Motor neuron (in vitro differentiated cells): ENCODE data around the gene ADCK1. TPM values are rescaled to one million over a fixed set of nuclear protein-coding genes. Genes with fewer than 3 reads are reported as not detected.

Experiments used
- ATAC-seq, 8 experiments: fragments of 200-7000 bp; cut with Tn5 transposase; replicated peaks in 6 of 8; 2 replicates each; pipeline ENCODE4 v1.8.0; 2021; ENCODE audit warnings: mild to moderate bottlenecking in 8 of 8, moderate library complexity in 8 of 8
- H3K27ac ChIP-seq, 2 donors: fragments of 250-450 bp; sonication (Bioruptor Pico); 2 replicates each; pipeline ENCODE4 v1.9.0; 2021; ENCODE audit warnings: antibody characterized with exemption in 2 of 2, mild to moderate bottlenecking in 2 of 2, moderate library complexity in 1 of 2
- H3K4me1 ChIP-seq, 2 donors: fragments of 250-450 bp; sonication (Bioruptor Pico); replicated peaks in 1 of 2; 2 replicates each; pipeline ENCODE4 v1.6.1; 2021; ENCODE audit warnings: antibody characterized with exemption in 2 of 2, mild to moderate bottlenecking in 2 of 2, moderate library complexity in 1 of 2
- H3K4me3 ChIP-seq, 5 donors: fragments of 250-450 bp; sonication (Bioruptor Pico); 2 replicates each; pipeline ENCODE4 v1.9.0; 2021; ENCODE audit warnings: antibody characterized with exemption in 5 of 5, mild to moderate bottlenecking in 5 of 5, moderate library complexity in 4 of 5
- WGBS, 10 experiments: fragments of 450-650 bp; shearing (Covaris generic); methylation state at CpG; one replicate each; pipeline ENCODE4 v1.0.0; 2022; 5-methylcytosine and 5-hydroxymethylcytosine counted together
- in situ Hi-C, 9 experiments: fragments of 400-800 bp; cut with MboI; loops; one replicate each; pipeline ENCODE4 v1.15.0; 2021; ENCODE audit warnings: low sequenced_read_pairs in 9 of 9, low pct_unique_long_range_greater_than_20kb in 2 of 9; ENCODE audit not compliant: unreplicated experiment in 9 of 9
- total RNA-seq, 8 experiments: library from RNA; unstranded; fragments of 300-600 nt; gene quantifications; 2 replicates each; pipeline versions ENCODE4 v1.2.3 to v1.2.4, GENCODE V29; 2022

Gene ADCK1
- total RNA-seq, 8 experiments from 2014 or later, result 4.1 to 13.1 (median 5.3) TPM

DNA sequence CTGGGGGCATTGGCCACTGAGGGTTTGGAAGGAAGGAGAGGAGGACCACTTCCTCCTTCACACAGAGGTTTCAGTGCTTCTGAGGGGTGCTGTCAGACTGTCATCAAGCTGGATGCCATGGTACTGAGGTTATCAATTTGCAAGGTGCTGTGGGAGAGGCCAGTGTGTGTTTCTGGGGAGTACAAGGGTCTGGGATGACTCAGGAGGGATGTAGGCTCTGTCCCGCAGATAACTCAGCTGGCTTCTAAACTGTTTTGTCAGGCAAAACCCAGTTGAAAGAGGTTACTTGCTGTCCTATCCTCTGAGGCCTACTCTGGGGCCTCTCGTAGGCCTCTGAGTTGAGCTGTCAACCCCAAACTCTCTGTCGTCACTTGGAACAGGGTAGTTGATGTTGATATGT is 22.8 kb downstream of the ADCK1 start:
- ATAC-seq, result no peak
- 80 to 100% (median 92%) methylated on average over 1 to 2 of the region's 3 CpGs; no CpG with 5 or more reads in 5 of the 10 experiments for WGBS, 10 experiments
- Histone ChIP-seq H3K4me1 (no peaks in the 10 kb centered on the region), H3K27ac (no peak overlapping the region), H3K4me3 (no peak overlapping the region)
- in situ Hi-C loops, result no loop called here

GRCh38 chr14:77823378-77823777 is 23.5 kb downstream of the ADCK1 start:
- ATAC-seq, result no peak
- no peak overlapping the region for H3K27ac ChIP-seq
- WGBS, 10 experiments, result 94 to 100% (median 100%) methylated on average over 1 to 3 of the region's 3 CpGs; no CpG with 5 or more reads in 3 of the 10 experiments
- no peak overlapping the region for H3K4me3 ChIP-seq
- H3K4me1 ChIP-seq, result no peaks in the 10 kb centered on the region
- in situ Hi-C loops, result no loop called here

DNA sequence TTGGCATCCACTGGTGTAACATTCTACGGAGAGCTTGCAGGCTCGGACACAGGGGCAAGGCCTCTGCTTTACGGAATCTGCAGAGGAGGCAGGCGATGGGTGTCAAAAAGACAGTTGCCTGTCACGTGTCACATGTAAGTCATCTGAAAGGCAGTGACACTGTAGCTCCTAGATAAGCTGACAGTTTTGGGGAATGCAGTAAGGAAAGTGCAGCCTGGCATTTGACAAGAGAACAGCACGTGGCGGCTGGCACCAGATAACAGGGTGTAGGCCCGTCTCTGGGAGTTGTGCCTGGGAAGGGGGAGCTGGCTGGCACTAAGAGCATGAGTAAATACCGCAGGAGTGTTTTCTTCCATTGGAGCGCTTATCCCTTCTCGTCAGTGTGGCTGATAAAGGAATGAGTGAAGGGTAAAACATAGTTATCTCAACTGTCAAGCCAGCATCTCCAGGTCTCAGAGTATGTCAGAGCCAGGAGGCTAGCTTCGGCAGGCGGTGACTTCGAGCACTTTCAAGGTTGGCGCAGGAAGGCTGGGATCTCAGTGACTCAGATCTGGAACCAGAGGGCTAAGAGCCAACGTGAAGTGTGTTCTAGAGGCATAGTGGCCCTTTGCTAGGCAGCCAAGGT is 26.1 kb downstream of the ADCK1 start:
- ATAC-seq, result no peak
- in situ Hi-C loops, result no loop called here
- 80 to 100% (median 86%) methylated on average over 1 to 7 of the region's 16 CpGs; no CpG with 5 or more reads in 2 of the 10 experiments for WGBS, 10 experiments
- H3K27ac ChIP-seq, result no peak overlapping the region
- no peaks in the 10 kb centered on the region for H3K4me1 ChIP-seq
- H3K4me3 ChIP-seq, result no peak overlapping the region

GRCh38 chr14:77830692-77831091 is 30.8 kb downstream of the ADCK1 start:
- in situ Hi-C loops, result no loop called here
- no peak overlapping the region for H3K27ac ChIP-seq
- H3K4me3 ChIP-seq, result no peak overlapping the region
- ATAC-seq, result no peak
- H3K4me1 ChIP-seq, result no peaks in the 10 kb centered on the region
- 83 to 100% (median 100%) methylated on average over 1 to 2 of the region's 2 CpGs; no CpG with 5 or more reads in 3 of the 10 experiments for WGBS, 10 experiments

GRCh38 chr14:77832297-77832696 is 32.4 kb downstream of the ADCK1 start:
- in situ Hi-C loops, result no loop called here
- 0 to 76% (median 50%) methylated on average over 1 to 3 of the region's 3 CpGs; no CpG with 5 or more reads in 7 of the 10 experiments for WGBS, 10 experiments
- ATAC-seq, result no peak
- H3K4me3 ChIP-seq, result no peak overlapping the region
- H3K4me1 ChIP-seq, result no peaks in the 10 kb centered on the region
- H3K27ac ChIP-seq, result no peak overlapping the region

DNA sequence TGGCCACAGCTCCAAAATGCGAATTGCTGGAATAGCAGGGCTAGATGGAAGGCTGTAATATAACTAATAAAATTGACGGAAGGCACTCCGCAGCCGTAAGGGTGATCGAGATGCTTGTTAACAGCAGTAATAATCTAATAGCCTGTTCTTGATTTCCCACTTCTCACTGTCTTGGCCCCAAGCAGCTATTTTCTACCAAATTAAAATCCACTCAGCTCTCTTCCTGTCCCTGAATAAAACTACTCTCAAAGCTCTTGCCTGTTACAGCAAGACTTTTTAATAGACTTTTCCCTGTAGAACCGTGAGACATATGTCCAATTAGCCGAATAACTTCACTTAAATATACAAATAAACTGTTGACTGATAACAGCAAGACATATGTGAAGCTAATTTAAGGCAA is 38.0 kb downstream of the ADCK1 start:
- Histone ChIP-seq H3K4me1 (peaks cover 0 to 3% of the 10 kb centered on the region in 2 donors), H3K27ac (no peak overlapping the region), H3K4me3 (no peak overlapping the region)
- WGBS, 10 experiments, result 55 to 100% (median 91%) methylated on average over 2 to 6 of the region's 7 CpGs
- ATAC-seq, result no peak
- in situ Hi-C loops, result no loop called here

GRCh38 chr14:77838831-77839511 is 39.1 kb downstream of the ADCK1 start:
- Histone ChIP-seq H3K4me3 (no peak overlapping the region), H3K27ac (no peak overlapping the region), H3K4me1 (peaks cover 0 to 3% of the 10 kb centered on the region in 2 donors)
- WGBS, 10 experiments, result 43 to 100% (median 67%) methylated on average over 1 to 7 of the region's 8 CpGs; no CpG with 5 or more reads in 3 of the 10 experiments
- peak in 7 of 8 experiments; percentile 38 to 85 (median 50) for ATAC-seq
- in situ Hi-C loops, result no loop called here

GRCh38 chr14:77843195-77843594 is 43.3 kb downstream of the ADCK1 start:
- H3K4me3 ChIP-seq, result no peak overlapping the region
- 40 to 88% (median 83%) methylated on average over 1 to 3 of the region's 3 CpGs; no CpG with 5 or more reads in 5 of the 10 experiments for whole genome bisulfite sequencing, 10 experiments
- ATAC-seq, result no peak
- in situ Hi-C loops, result no loop called here
- no peak overlapping the region for H3K27ac ChIP-seq
- H3K4me1 ChIP-seq, result peaks cover 0 to 3% of the 10 kb centered on the region in 2 donors

DNA sequence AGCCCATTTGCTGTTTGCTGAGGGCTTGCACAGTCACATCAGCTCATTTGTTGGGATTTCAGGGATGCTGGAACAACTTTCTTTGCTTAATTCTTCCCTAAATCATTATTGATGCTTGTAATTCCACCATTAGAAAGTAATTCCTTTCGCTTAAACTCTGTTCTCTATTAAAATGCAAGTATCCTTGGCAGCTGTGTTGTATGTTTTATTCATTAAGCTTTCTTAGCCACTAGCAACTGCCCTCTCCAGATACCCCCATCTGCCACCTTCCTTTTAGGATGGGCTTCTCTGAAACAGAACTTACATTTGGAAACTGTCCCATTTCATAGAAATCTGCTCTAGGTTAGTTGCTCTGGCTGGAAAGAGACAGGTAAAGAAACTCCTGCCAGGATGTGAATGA is 43.7 kb downstream of the ADCK1 start:
- Histone ChIP-seq H3K4me3 (no peak overlapping the region), H3K4me1 (peaks cover 0 to 3% of the 10 kb centered on the region in 2 donors), H3K27ac (no peak overlapping the region)
- WGBS, 10 experiments, result 33 to 71% (median 60%) methylated on average over 1 of the region's 1 CpG; no CpG with 5 or more reads in 7 of the 10 experiments
- ATAC-seq, result no peak
- in situ Hi-C loops, result no loop called here

GRCh38 chr14:77844802-77845201 is 44.9 kb downstream of the ADCK1 start:
- Histone ChIP-seq H3K27ac (no peak overlapping the region), H3K4me1 (no peaks in the 10 kb centered on the region), H3K4me3 (no peak overlapping the region)
- WGBS, 10 experiments, result 40 to 74% (median 64%) methylated on average over 1 to 4 of the region's 4 CpGs; no CpG with 5 or more reads in 4 of the 10 experiments
- ATAC-seq, result peak in 2 of 8 experiments; percentile 65 to 85
- in situ Hi-C loops, result no loop called here

DNA sequence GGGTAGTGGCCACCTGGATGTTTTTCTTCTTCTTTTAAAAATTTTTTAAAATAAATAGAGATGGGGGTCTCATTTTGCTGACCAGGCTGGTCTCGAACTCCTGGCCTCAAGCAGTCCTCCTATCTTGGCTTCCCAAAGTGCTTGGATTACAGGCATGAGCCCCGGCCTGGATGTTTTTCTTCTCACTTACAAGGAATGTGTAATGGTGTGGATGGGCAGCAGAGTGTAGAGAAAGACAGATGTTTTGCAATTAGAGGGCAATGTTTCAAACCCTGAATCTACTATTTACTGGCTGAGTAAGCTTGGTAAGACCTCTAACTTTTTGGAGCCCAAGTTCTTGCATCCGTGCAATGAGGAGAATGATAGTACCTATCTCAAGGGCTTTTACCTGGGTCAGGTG is 48.1 kb downstream of the ADCK1 start:
- Histone ChIP-seq H3K27ac (no peak overlapping the region), H3K4me1 (no peaks in the 10 kb centered on the region), H3K4me3 (no peak overlapping the region)
- in situ Hi-C loops, result no loop called here
- no peak for ATAC-seq
- WGBS, 10 experiments, result 27 to 100% (median 100%) methylated on average over 1 to 3 of the region's 3 CpGs; no CpG with 5 or more reads in 3 of the 10 experiments

- in situ Hi-C loops, result loop anchor here in 3 of 9 experiments (25.0 kb wide), 3 partner anchors 163 to 763 kb away; no protein-coding TSS in a partner anchor
- Histone ChIP-seq H3K4me1 (no peaks in the 10 kb centered on the region), H3K4me3 (no peak overlapping the region), H3K27ac (no peak overlapping the region)
- WGBS, 10 experiments, result 17 to 88% (median 83%) methylated on average over 1 of the region's 1 CpG; no CpG with 5 or more reads in 5 of the 10 experiments
- no peak for ATAC-seq
These were observed 49.8 kb downstream of the ADCK1 start for GRCh38 chr14:77849711-77850110.

DNA sequence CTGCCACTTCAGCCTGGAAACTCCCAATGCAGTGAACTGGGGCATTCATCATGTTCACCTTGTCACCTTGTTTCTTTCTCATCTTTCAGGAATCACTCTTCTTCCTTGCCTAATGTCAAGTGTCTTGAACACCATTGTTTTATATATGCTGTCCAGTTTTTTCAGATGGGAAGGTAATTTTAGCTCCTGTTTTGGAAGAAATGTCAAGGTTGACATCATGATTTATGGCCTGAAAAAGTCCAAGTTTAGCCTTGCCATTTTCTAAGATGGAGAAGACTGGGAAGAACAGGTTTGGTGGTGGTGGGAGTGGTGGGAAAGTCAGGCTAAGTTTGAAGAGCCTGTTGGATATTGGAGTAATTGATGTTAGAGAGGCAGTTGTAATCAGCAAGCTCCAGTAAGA is 54.0 kb downstream of the ADCK1 start:
- no peak for ATAC-seq
- H3K4me1 ChIP-seq, result no peaks in the 10 kb centered on the region
- in situ Hi-C loops, result loop anchor here in 3 of 9 experiments (25.0 kb wide), 3 partner anchors 158 to 758 kb away; no protein-coding TSS in a partner anchor

More for the DNA sequence above, 54.0 kb downstream of the ADCK1 start:
- Histone ChIP-seq H3K27ac (no peak overlapping the region), H3K4me3 (no peak overlapping the region)
